Stimulated activated CD8-positive, alpha-beta memory T cell treated with anti-CD3 and anti-CD28 coated beads, Interleukin-7, amount 100 ng/mL, for 48 hours (primary cell): ENCODE data around the gene BCKDHB.
A peak's percentile ranks its signal among the peaks of the same experiment; 100 is the strongest.
"Not testable (repeated sequence)": the region's sequence is repeated elsewhere in the genome, so short reads cannot be mapped to it uniquely, and the experiment has no call there.

Experiments used
- DNase-seq, 2 donors: peaks; one replicate each; pipeline ENCODE4 v3.0.0-alpha.2; 2020; ENCODE audit warnings: low read depth in 1 of 2; ENCODE audit errors: extremely low read depth in 1 of 2

BCKDHB gene

GRCh38 chr6:80205404-80205803, 98.9 kb downstream of the BCKDHB start:
- DNase-seq, result no peak

GRCh38 chr6:80206758-80207157, 100.3 kb downstream of the BCKDHB start:
- DNase-seq, result no peak

DNA sequence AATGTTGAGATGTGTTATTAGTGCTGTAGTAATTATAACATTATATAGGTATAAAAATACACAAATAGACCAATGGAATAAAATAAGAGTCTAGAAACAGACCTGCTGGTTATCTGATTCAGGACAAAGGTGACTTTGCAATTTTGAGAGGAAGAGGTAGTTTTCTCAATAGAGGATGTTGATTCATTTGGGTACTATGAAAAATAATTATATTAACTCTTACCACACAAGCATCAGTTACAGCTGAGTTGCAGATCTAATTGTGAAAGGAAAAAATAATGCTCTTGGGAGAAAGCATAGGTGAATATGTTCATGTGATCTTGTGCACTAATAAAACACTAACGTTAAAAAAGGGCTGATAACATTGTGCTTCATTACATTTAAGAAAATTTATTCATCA, 103.0 kb downstream of the BCKDHB start:
- no peak for DNase-seq

GRCh38 chr6:80210618-80211017, 104.1 kb downstream of the BCKDHB start:
- no peak for DNase-seq

- DNase-seq, result no peak
Measured at GRCh38 chr6:80211286-80211685, 104.8 kb downstream of the BCKDHB start.

DNA sequence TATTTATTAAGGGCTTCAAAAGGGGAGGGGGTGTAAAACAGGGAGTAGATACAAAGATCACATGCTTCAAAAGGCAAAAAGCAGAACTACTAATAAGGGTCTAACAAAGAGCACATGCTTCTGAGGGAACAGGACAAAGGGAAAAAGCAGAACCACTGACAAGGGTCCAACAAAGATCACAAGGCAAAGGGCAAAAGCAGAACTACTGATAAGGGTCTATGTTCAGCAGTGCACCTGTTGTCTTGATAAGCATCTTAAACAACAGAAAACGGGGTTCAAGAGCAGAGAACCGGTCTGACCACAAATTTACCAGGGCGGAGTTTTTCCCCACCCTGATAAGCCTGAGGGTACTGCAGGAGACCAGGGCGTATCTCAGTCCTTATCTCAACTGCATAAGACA, 105.4 kb downstream of the BCKDHB start:
- DNase-seq, result not testable (repeated sequence)

GRCh38 chr6:80214436-80215022, 108.1 kb downstream of the BCKDHB start:
- DNase-seq, result peak in 1 of 2 donors; percentile 1

- no peak for DNase-seq
Measured at GRCh38 chr6:80215063-80215462, 108.6 kb downstream of the BCKDHB start.

DNA sequence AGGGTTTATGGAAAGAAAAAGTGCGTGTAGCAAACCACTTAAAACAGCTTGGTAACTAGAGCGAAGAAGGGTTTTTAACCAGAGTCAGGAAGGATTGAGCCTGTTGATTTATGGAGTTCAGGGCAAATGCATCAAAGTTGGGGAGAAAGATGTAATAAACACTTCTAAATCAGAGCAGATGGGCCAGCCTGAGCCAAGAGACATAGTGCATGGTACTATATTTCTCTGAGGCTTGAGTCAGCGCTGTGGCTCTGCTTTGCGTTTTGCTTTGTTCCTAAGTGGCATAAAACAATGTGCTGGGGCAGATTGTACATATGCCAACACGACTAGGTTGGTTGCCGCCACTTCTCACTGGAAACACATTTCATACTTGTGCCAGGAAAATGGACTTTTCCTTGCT, 111.3 kb downstream of the BCKDHB start:
- DNase-seq, result no peak

DNA sequence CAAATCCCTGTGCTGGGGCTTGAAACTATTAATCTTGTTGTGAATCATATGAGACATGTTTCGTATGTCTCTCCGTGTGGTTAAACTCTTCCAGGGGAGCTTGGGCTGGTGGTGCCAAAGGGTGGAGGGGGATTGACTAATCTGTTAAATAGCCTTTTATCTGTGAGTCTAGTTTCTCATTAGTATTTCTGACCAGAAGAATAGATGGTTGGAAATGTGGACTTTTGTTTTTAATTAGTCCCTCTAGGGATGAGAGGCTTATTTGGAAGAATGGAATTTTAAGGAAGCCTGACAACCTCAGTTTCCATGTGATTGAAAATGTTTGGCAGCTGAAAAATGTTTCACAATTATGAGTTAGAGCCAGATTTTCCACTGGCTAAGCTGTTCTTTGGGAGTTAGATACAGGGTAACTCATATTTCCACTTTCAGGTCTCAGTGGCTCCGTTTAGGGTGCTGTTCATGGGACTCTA, 117.3 kb downstream of the BCKDHB start:
- no peak for DNase-seq

- DNase-seq, result no peak
Measured at GRCh38 chr6:80226151-80226550, 119.7 kb downstream of the BCKDHB start.

DNA sequence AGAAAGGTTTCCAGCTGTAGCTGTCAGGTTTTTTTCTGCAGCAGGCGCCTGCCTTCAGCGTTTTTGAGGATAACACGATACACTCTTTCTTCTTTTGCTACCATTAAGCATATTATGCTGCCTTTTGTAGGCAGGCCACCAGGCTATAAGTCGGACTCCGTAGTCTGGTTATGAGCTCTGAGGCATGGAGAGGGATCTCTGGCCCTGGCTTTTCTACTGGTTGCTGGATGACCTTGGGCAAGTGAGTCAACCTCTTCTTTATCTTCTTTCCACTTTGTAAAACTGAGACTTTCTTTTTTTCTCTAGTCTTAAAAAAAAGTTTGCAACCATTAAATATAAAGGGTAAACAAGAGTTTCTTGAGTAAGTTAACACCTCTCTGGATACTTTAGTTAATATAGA, 120.2 kb downstream of the BCKDHB start:
- DNase-seq, result no peak

- no peak for DNase-seq
Measured at GRCh38 chr6:80227545-80228105, 121.2 kb downstream of the BCKDHB start.

DNA sequence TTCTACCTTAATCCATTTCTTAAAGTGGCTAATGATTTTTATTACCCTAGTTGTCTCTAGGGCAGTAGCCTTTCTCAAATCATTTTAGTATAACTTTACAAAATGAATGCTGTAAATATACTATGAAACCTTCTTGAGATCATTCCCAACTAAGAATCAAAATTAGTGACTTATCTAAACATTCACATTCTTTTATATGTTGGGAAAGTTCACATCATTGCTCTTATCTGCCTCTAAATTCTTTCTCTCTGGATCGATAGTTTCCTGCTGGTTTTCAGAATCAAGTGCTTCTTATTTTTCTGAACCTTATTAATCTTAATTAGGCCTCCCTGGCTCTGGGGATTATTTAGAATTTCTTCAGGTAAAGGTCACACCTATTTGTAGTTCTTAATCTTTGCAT, 126.8 kb downstream of the BCKDHB start:
- no peak for DNase-seq

- DNase-seq, result no peak
Measured at GRCh38 chr6:80233958-80234357, 127.5 kb downstream of the BCKDHB start.

- no peak for DNase-seq
Measured at GRCh38 chr6:80234401-80234800, 127.9 kb downstream of the BCKDHB start.

DNA sequence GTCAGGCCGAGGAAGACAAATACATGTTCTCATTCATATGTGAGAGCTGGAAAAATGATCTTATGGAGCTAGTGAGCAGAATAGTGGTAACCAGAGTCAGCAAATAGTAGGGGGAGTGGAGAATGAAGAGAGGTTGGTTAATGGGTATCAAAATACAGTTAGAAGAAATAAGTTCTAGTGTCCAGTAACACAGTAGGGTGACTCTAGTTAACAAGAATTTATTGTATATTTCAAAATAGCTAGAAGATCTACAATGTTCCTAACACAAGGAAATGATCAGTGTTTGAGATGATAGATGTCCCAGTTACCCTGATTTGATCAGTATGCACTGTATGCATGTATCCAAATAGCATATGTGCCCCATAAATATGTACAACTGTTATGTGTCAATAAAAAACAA, 128.4 kb downstream of the BCKDHB start:
- DNase-seq, result no peak

GRCh38 chr6:80235647-80236046, 129.2 kb downstream of the BCKDHB start:
- DNase-seq, result no peak

DNA sequence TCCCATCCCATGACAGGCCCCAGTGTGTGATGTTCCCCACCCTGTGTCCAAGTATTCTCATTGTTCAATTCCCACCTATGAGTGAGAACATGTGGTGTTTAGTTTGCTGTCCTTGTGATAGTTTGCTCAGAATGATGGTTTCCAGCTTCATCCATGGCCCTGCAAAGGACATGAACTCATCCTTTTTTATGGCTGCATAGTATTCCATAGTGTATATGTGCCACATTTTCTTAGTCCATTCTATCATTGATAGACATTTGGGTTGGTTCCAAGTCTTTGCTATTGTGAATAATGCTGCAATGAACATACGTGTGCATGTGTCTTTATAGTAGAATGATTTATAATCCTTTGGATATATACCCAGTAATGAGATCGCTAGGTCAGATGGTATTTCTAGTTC, 132.3 kb downstream of the BCKDHB start:
- DNase-seq, result not testable (repeated sequence)

DNA sequence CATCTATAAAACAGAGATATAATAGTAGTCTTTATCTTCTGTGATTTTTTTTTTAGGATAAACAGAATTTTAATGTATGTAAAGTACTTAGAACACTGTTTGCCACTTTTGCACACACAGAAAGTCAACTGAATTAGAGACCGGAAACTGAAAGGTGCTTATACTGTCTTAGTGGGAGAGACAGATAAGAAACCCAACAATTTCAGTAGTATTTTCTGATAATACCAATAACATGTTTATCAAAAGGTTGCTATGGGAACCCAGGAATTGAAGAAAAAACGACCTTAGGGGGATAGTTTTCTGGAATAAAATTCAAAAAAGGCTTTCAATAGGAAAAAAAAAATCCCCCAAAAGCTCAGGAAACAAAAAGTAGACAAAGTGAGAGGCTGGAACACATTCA, 138.6 kb downstream of the BCKDHB start:
- no peak for DNase-seq

- no peak for DNase-seq
Measured at GRCh38 chr6:80249897-80250296, 143.4 kb downstream of the BCKDHB start.

GRCh38 chr6:80250391-80250997, 144.0 kb downstream of the BCKDHB start:
- no peak for DNase-seq

- no peak for DNase-seq
Measured at GRCh38 chr6:80251321-80251720, 144.8 kb downstream of the BCKDHB start.
